GM21526 (cell line): Measurements from ENCODE around the gene TCFL5.

ENCODE experiments used
- ATAC-seq: cut with Tn5 transposase; IDR thresholded peaks from one replicate; pipeline ENCODE4 v1.9.1; 2021; ENCODE audit warnings: moderate library complexity; ENCODE audit not compliant: unreplicated experiment, low FRiP score

TCFL5 gene

GRCh38 chr20:62825333-62825985, 36.2 kb downstream of the TCFL5 start:
- ATAC-seq: no peak

- no peak for ATAC-seq
These were observed 36.9 kb downstream of the TCFL5 start for GRCh38 chr20:62824476-62825332.

- ATAC-seq: no peak
These were observed 37.7 kb downstream of the TCFL5 start for GRCh38 chr20:62823688-62824475.

GRCh38 chr20:62822788-62823651, 38.6 kb downstream of the TCFL5 start:
- ATAC-seq: no peak

- no peak for ATAC-seq
These were observed 39.3 kb downstream of the TCFL5 start for GRCh38 chr20:62822239-62822787.

GRCh38 chr20:62821726-62822210, 39.9 kb downstream of the TCFL5 start:
- ATAC-seq: no peak

- ATAC-seq: no peak
These were observed 40.5 kb downstream of the TCFL5 start for GRCh38 chr20:62820962-62821725.

GRCh38 chr20:62820208-62820961, 41.2 kb downstream of the TCFL5 start:
- no peak for ATAC-seq

- ATAC-seq: no peak
These were observed 42.0 kb downstream of the TCFL5 start for GRCh38 chr20:62819494-62820174.

- no peak for ATAC-seq
These were observed 42.8 kb downstream of the TCFL5 start for GRCh38 chr20:62818592-62819493.

GRCh38 chr20:62817975-62818591, 43.5 kb downstream of the TCFL5 start:
- no peak for ATAC-seq

GRCh38 chr20:62816884-62817873, 44.4 kb downstream of the TCFL5 start, which contains the start of gene COL9A3:
Gene COL9A3 (plus strand): TSS chr20:62817050. CDS start chr20:62817065, 15 bp downstream.
- ATAC-seq: no peak

- no peak for ATAC-seq
These were observed 45.4 kb downstream of the TCFL5 start for GRCh38 chr20:62816031-62816883.
